K562 (cell line): ENCODE measurements around the gene CKAP5. TPM values are rescaled to one million over a fixed set of nuclear protein-coding genes. Genes with fewer than 3 reads are reported as not detected.

ENCODE experiments used
- ATF1 ChIP-seq, 2 experiments: fragments of 450-650 bp in 1 of 2; IDR thresholded peaks; 2 replicates each; pipeline ENCODE4 v1.6.1; 2016; ENCODE audit warnings: missing compliant biosample characterization in 1 of 2, missing genetic modification characterization in 1 of 2
- E2F1 ChIP-seq: sonication (generic); formaldehyde crosslinking; IDR thresholded peaks from 2 replicates; pipeline ENCODE4 v1.8.1; 2023; ENCODE audit warnings: mild to moderate bottlenecking, missing genetic modification reagents, moderate library complexity
- FOXM1 ChIP-seq, 2 experiments: fragments of 450-650 bp in 1 of 2; sonication (generic) in 1 of 2; formaldehyde crosslinking in 1 of 2; IDR thresholded peaks; 2 replicates each; pipeline versions ENCODE4 v1.6.1 to v1.9.0; 2017 to 2022; ENCODE audit warnings: low read depth in 2 of 2, mild to moderate bottlenecking in 2 of 2, missing genetic modification reagents in 1 of 2, moderate library complexity in 1 of 2
- HNRNPL ChIP-seq: fragments of 200-400 bp; formaldehyde crosslinking; IDR thresholded peaks from 2 replicates; pipeline ENCODE4 v1.6.1; 2017; ENCODE audit warnings: low read depth, mild to moderate bottlenecking, low read length
- KHSRP ChIP-seq: fragments of 450-650 bp; IDR thresholded peaks from 2 replicates; pipeline ENCODE4 v1.6.1; 2017
- KLF13 ChIP-seq: fragments of 450-650 bp; IDR thresholded peaks from 2 replicates; pipeline ENCODE4 v1.6.1; 2016; ENCODE audit warnings: missing genetic modification characterization, low read depth, mild to moderate bottlenecking, missing compliant biosample characterization, moderate library complexity, borderline replicate concordance
- KLF16 ChIP-seq: IDR thresholded peaks from 2 replicates; pipeline ENCODE4 v1.6.1; 2016; ENCODE audit warnings: antibody characterized with exemption
- MYC ChIP-seq, 2 experiments: fragments of 250-450 bp in 1 of 2; sonication (Bioruptor Pico) in 1 of 2; IDR thresholded peaks; 2 replicates each; pipeline versions ENCODE4 v1.5.1 to v1.6.1; 2012 to 2021; ENCODE audit warnings: low read depth in 2 of 2, borderline replicate concordance in 1 of 2, improper control_type of control experiment in 1 of 2, low read length in 1 of 2, mild to moderate bottlenecking in 1 of 2, moderate library complexity in 1 of 2
- NBN ChIP-seq: fragments of 450-650 bp; IDR thresholded peaks from 2 replicates; pipeline ENCODE4 v1.6.1; 2016; ENCODE audit warnings: low read depth, mild to moderate bottlenecking
- NR0B1 ChIP-seq: fragments of 450-650 bp; IDR thresholded peaks from one replicate; pipeline ENCODE4 v1.6.1; 2018; ENCODE audit warnings: mild to moderate bottlenecking, moderate library complexity; ENCODE audit not compliant: partially characterized antibody
- PHB ChIP-seq: fragments of 250-450 bp; sonication (Bioruptor Pico); IDR thresholded peaks from 2 replicates; pipeline ENCODE4 v1.5.0; 2021
- POLR2G ChIP-seq: fragments of 200-400 bp; formaldehyde crosslinking; IDR thresholded peaks from 2 replicates; pipeline ENCODE4 v1.6.1; 2017; ENCODE audit warnings: low read depth, mild to moderate bottlenecking, antibody characterized with exemption, low read length, moderate library complexity
- POLR2H ChIP-seq: IDR thresholded peaks from 2 replicates; pipeline ENCODE4 v1.6.1; 2016; ENCODE audit warnings: missing genetic modification characterization, low read depth, mild to moderate bottlenecking, control low read depth, missing compliant biosample characterization, moderate library complexity
- POLR3A ChIP-seq: IDR thresholded peaks from 2 replicates; pipeline ENCODE4 v1.6.1; 2011; ENCODE audit warnings: borderline replicate concordance, mild to moderate bottlenecking, moderate library complexity; ENCODE audit not compliant: insufficient read length, insufficient read depth; ENCODE audit errors: extremely low read depth
- PYGO2 ChIP-seq: fragments of 450-650 bp; IDR thresholded peaks from 2 replicates; pipeline ENCODE4 v1.6.1; 2016; ENCODE audit warnings: mild to moderate bottlenecking, missing genetic modification characterization, moderate library complexity, missing compliant biosample characterization
- SMAD2 ChIP-seq: fragments of 150-350 bp; IDR thresholded peaks from 2 replicates; pipeline ENCODE4 v1.6.1; 2014; ENCODE audit warnings: low read depth, mild to moderate bottlenecking, low read length
- STAT6 ChIP-seq: sonication (generic); formaldehyde crosslinking; IDR thresholded peaks from 2 replicates; pipeline ENCODE4 v1.8.1; 2023; ENCODE audit warnings: mild to moderate bottlenecking, missing genetic modification reagents
- TRIM28 ChIP-seq: fragments of 450-650 bp; IDR thresholded peaks from 2 replicates; pipeline ENCODE4 v1.6.1; 2017
- VEZF1 ChIP-seq: fragments of 200-800 bp; sonication (Bioruptor generic); IDR thresholded peaks from 2 replicates; pipeline ENCODE4 v1.6.1; 2017; ENCODE audit warnings: missing genetic modification characterization, missing compliant biosample characterization
- ZNF589 ChIP-seq: fragments of 200-800 bp; sonication (Bioruptor generic); IDR thresholded peaks from 2 replicates; pipeline ENCODE4 v1.6.1; 2016; ENCODE audit warnings: low read depth, missing genetic modification characterization, missing compliant biosample characterization
- polyA plus RNA-seq, 8 experiments: library from polyadenylated mRNA; depleted of rRNA in 4 of 8; stranded (reverse) in 5 of 8; unstranded in 3 of 8; fragments of >200 nt; fragmentation: Nextera tagmentation in 2 of 8; fragmentation: Illumina TruSeq in 1 of 8; extraction: Ambion mirVana in 2 of 8; extraction: Trizol in 1 of 8; gene quantifications; 2 replicates each; pipeline versions ENCODE4 v1.2.1 to v1.2.3, GENCODE V29; 2011 to 2014; ENCODE audit warnings: inconsistent platforms in 1 of 8, missing spikeins in 1 of 8
- total RNA-seq, 7 experiments: library from RNA; depleted of rRNA in 6 of 7; stranded (reverse); fragments of >200 nt in 6 of 7; fragmentation: Illumina TruSeq in 2 of 7; extraction: Trizol in 2 of 7; gene quantifications; 2 replicates each; pipeline versions ENCODE4 v1.2.1 to v1.2.3, GENCODE V29; 2011 to 2021; ENCODE audit warnings: low replicate concordance in 1 of 7

CKAP5 gene
- total and polyA plus RNA-seq, 9 of the 15 experiments (the other 6 are each of a cell fraction or from before 2014, with no cell fraction given) = 60.1 to 239 (median 139) TPM

GRCh38 chr11:46826310-46827044 lies 19.6 kb downstream of the CKAP5 start (continued):
- TF ChIP-seq E2F1 (CRISPR knock-in tag) (no peak), VEZF1 (CRISPR knock-in tag) (peak; percentile 83), FOXM1 (IDR thresholded peaks at IDR 0.05; ENCODE audit: low read depth) (no peak; the same call in 1 of the 2 replicates), FOXM1 (CRISPR knock-in tag; IDR thresholded peaks at IDR 0.05; ENCODE audit: low read depth) (no peak), PHB (CRISPR knock-in tag) (no peak), KLF16 (no peak), NR0B1 (no peak), POLR2G (peak; percentile 46), MYC (IDR thresholded peaks at IDR 0.05; ENCODE audit: low read depth, low read length) (no peak), MYC (CRISPR knock-in tag; IDR thresholded peaks at IDR 0.05; ENCODE audit: borderline replicate concordance, low read depth) (no peak), PYGO2 (no peak), TRIM28 (no peak), ZNF589 (CRISPR knock-in tag) (no peak), POLR3A (no peak), HNRNPL (no peak), KLF13 (tag) (peak; percentile 16; the same call in 1 of the 2 replicates), SMAD2 (no peak), POLR2H (tag) (no peak), STAT6 (CRISPR knock-in tag) (no peak), NBN (no peak), KHSRP (no peak), ATF1 (CRISPR knock-in tag; IDR thresholded peaks at IDR 0.05) (no peak), ATF1 (tag; IDR thresholded peaks at IDR 0.05) (0 out of 2 replicates have a peak, but pooled peaks have one; percentile 18)
